ENCODE results near the gene THRA. TPM values are rescaled to one million over a fixed set of nuclear protein-coding genes. Genes with fewer than 3 reads are reported as not detected.

THRA gene
- polyA plus RNA-seq, 2 donors = 10.5 to 11.0 TPM

GRCh38 chr17:40091691-40092397 lies 29.1 kb downstream of the THRA start:
- Histone ChIP-seq H3K27ac (ENCODE audit: low read depth in 2 of 2, low read length in 1 of 2) (peak overlapping the region; percentile 26 to 57), H3K4me1 (ENCODE audit: control insufficient read depth in 2 of 2, insufficient read depth in 2 of 2, low read length in 1 of 2) (peaks cover 10 to 18% of the 10 kb centered on the region in 2 donors), H3K36me3 (ENCODE audit: control insufficient read depth in 2 of 2, insufficient read depth in 2 of 2, low read length in 1 of 2) (peaks cover 29 to 60% of the 10 kb centered on the region in 2 donors), H3K27me3 (ENCODE audit: control insufficient read depth in 1 of 2, insufficient read depth in 2 of 2, low read length in 2 of 2) (no peaks in the 10 kb centered on the region), H3K9me3 (ENCODE audit: control insufficient read depth in 2 of 2, insufficient read depth in 1 of 2, low read depth in 1 of 2, low read length in 1 of 2) (no peaks in the 10 kb centered on the region), H3K4me3 (ENCODE audit: low read depth in 1 of 2, low read length in 2 of 2) (no peak overlapping the region)
- 53 to 57% methylated on average over 17 to 18 of the region's 18 CpGs for WGBS, 2 donors

- Histone ChIP-seq H3K27me3 (ENCODE audit: control insufficient read depth in 1 of 2, insufficient read depth in 2 of 2, low read length in 2 of 2) (no peaks in the 10 kb centered on the region), H3K4me3 (ENCODE audit: low read depth in 1 of 2, low read length in 2 of 2) (no peak overlapping the region), H3K27ac (ENCODE audit: low read depth in 2 of 2, low read length in 1 of 2) (no peak overlapping the region), H3K36me3 (ENCODE audit: control insufficient read depth in 2 of 2, insufficient read depth in 2 of 2, low read length in 1 of 2) (peaks cover 26 to 58% of the 10 kb centered on the region in 2 donors), H3K4me1 (ENCODE audit: control insufficient read depth in 2 of 2, insufficient read depth in 2 of 2, low read length in 1 of 2) (peaks cover 13 to 23% of the 10 kb centered on the region in 2 donors), H3K9me3 (ENCODE audit: control insufficient read depth in 2 of 2, insufficient read depth in 1 of 2, low read depth in 1 of 2, low read length in 1 of 2) (no peaks in the 10 kb centered on the region)
- WGBS, 2 donors = 36 to 40% methylated on average over 3 of the region's 3 CpGs
Measured at GRCh38 chr17:40092581-40092980, 29.8 kb downstream of the THRA start.

GRCh38 chr17:40093005-40093579 lies 30.3 kb downstream of the THRA start:
- 73 to 75% methylated on average over 29 of the region's 29 CpGs for WGBS, 2 donors
- Histone ChIP-seq H3K4me1 (ENCODE audit: control insufficient read depth in 2 of 2, insufficient read depth in 2 of 2, low read length in 1 of 2) (peaks cover 13 to 26% of the 10 kb centered on the region in 2 donors), H3K27me3 (ENCODE audit: control insufficient read depth in 1 of 2, insufficient read depth in 2 of 2, low read length in 2 of 2) (no peaks in the 10 kb centered on the region), H3K36me3 (ENCODE audit: control insufficient read depth in 2 of 2, insufficient read depth in 2 of 2, low read length in 1 of 2) (peaks cover 25 to 54% of the 10 kb centered on the region in 2 donors), H3K4me3 (ENCODE audit: low read depth in 1 of 2, low read length in 2 of 2) (no peak overlapping the region), H3K27ac (ENCODE audit: low read depth in 2 of 2, low read length in 1 of 2) (peak overlapping the region; percentile 46 to 100), H3K9me3 (ENCODE audit: control insufficient read depth in 2 of 2, insufficient read depth in 1 of 2, low read depth in 1 of 2, low read length in 1 of 2) (no peaks in the 10 kb centered on the region)

GRCh38 chr17:40093580-40094201 lies 30.9 kb downstream of the THRA start:
- Histone ChIP-seq H3K27me3 (ENCODE audit: control insufficient read depth in 1 of 2, insufficient read depth in 2 of 2, low read length in 2 of 2) (no peaks in the 10 kb centered on the region), H3K36me3 (ENCODE audit: control insufficient read depth in 2 of 2, insufficient read depth in 2 of 2, low read length in 1 of 2) (peaks cover 20 to 49% of the 10 kb centered on the region in 2 donors), H3K9me3 (ENCODE audit: control insufficient read depth in 2 of 2, insufficient read depth in 1 of 2, low read depth in 1 of 2, low read length in 1 of 2) (no peaks in the 10 kb centered on the region), H3K4me3 (ENCODE audit: low read depth in 1 of 2, low read length in 2 of 2) (no peak overlapping the region), H3K27ac (ENCODE audit: low read depth in 2 of 2, low read length in 1 of 2) (peak overlapping the region; percentile 46 to 100), H3K4me1 (ENCODE audit: control insufficient read depth in 2 of 2, insufficient read depth in 2 of 2, low read length in 1 of 2) (peaks cover 13 to 31% of the 10 kb centered on the region in 2 donors)
- WGBS, 2 donors = 45 to 55% methylated on average over 16 of the region's 16 CpGs

GRCh38 chr17:40094874-40095273 lies 32.1 kb downstream of the THRA start:
- WGBS, 2 donors = 80 to 83% methylated on average over 14 of the region's 14 CpGs
- Histone ChIP-seq H3K36me3 (ENCODE audit: control insufficient read depth in 2 of 2, insufficient read depth in 2 of 2, low read length in 1 of 2) (peaks cover 20 to 40% of the 10 kb centered on the region in 2 donors), H3K27ac (ENCODE audit: low read depth in 2 of 2, low read length in 1 of 2) (peak overlapping the region; percentile 39 to 100), H3K27me3 (ENCODE audit: control insufficient read depth in 1 of 2, insufficient read depth in 2 of 2, low read length in 2 of 2) (no peaks in the 10 kb centered on the region), H3K4me3 (ENCODE audit: low read depth in 1 of 2, low read length in 2 of 2) (no peak overlapping the region), H3K9me3 (ENCODE audit: control insufficient read depth in 2 of 2, insufficient read depth in 1 of 2, low read depth in 1 of 2, low read length in 1 of 2) (no peaks in the 10 kb centered on the region), H3K4me1 (ENCODE audit: control insufficient read depth in 2 of 2, insufficient read depth in 2 of 2, low read length in 1 of 2) (peaks cover 13 to 31% of the 10 kb centered on the region in 2 donors)

- H3K36me3 ChIP-seq (ENCODE audit: control insufficient read depth in 2 of 2, insufficient read depth in 2 of 2, low read length in 1 of 2) = peaks cover 20 to 40% of the 10 kb centered on the region in 2 donors
- 60 to 64% methylated on average over 17 of the region's 17 CpGs for WGBS, 2 donors
Measured at GRCh38 chr17:40095351-40095943, 32.7 kb downstream of the THRA start.

GRCh38 chr17:40095944-40096791 lies 33.4 kb downstream of the THRA start:
- Histone ChIP-seq H3K4me1 (ENCODE audit: control insufficient read depth in 2 of 2, insufficient read depth in 2 of 2, low read length in 1 of 2) (peaks cover 13 to 31% of the 10 kb centered on the region in 2 donors), H3K27me3 (ENCODE audit: control insufficient read depth in 1 of 2, insufficient read depth in 2 of 2, low read length in 2 of 2) (no peaks in the 10 kb centered on the region), H3K4me3 (ENCODE audit: low read depth in 1 of 2, low read length in 2 of 2) (peak overlapping the region; percentile 2 to 32), H3K36me3 (ENCODE audit: control insufficient read depth in 2 of 2, insufficient read depth in 2 of 2, low read length in 1 of 2) (peaks cover 20 to 38% of the 10 kb centered on the region in 2 donors), H3K9me3 (ENCODE audit: control insufficient read depth in 2 of 2, insufficient read depth in 1 of 2, low read depth in 1 of 2, low read length in 1 of 2) (no peaks in the 10 kb centered on the region), H3K27ac (ENCODE audit: low read depth in 2 of 2, low read length in 1 of 2) (peak overlapping the region; percentile 96 to 100)
- 37 to 46% methylated on average over 23 of the region's 23 CpGs for WGBS, 2 donors

More at GRCh38 chr17:40095351-40095943, 32.7 kb downstream of the THRA start:
- Histone ChIP-seq H3K27me3 (ENCODE audit: control insufficient read depth in 1 of 2, insufficient read depth in 2 of 2, low read length in 2 of 2) (no peaks in the 10 kb centered on the region), H3K27ac (ENCODE audit: low read depth in 2 of 2, low read length in 1 of 2) (peak overlapping the region; percentile 39 to 100), H3K4me3 (ENCODE audit: low read depth in 1 of 2, low read length in 2 of 2) (no peak overlapping the region), H3K9me3 (ENCODE audit: control insufficient read depth in 2 of 2, insufficient read depth in 1 of 2, low read depth in 1 of 2, low read length in 1 of 2) (no peaks in the 10 kb centered on the region), H3K4me1 (ENCODE audit: control insufficient read depth in 2 of 2, insufficient read depth in 2 of 2, low read length in 1 of 2) (peaks cover 13 to 31% of the 10 kb centered on the region in 2 donors)

- 75 to 86% methylated on average over 10 of the region's 10 CpGs for WGBS, 2 donors
- H3K27ac ChIP-seq (ENCODE audit: low read depth in 2 of 2, low read length in 1 of 2) = peak overlapping the region; percentile 96 to 100
- H3K4me1 ChIP-seq (ENCODE audit: control insufficient read depth in 2 of 2, insufficient read depth in 2 of 2, low read length in 1 of 2) = peaks cover 10 to 32% of the 10 kb centered on the region in 2 donors
- H3K9me3 ChIP-seq (ENCODE audit: control insufficient read depth in 2 of 2, insufficient read depth in 1 of 2, low read depth in 1 of 2, low read length in 1 of 2) = no peaks in the 10 kb centered on the region
- H3K4me3 ChIP-seq (ENCODE audit: low read depth in 1 of 2, low read length in 2 of 2) = peak overlapping the region; percentile 2 to 32
- H3K36me3 ChIP-seq (ENCODE audit: control insufficient read depth in 2 of 2, insufficient read depth in 2 of 2, low read length in 1 of 2) = peaks cover 20 to 38% of the 10 kb centered on the region in 2 donors
- no peaks in the 10 kb centered on the region for H3K27me3 ChIP-seq (ENCODE audit: control insufficient read depth in 1 of 2, insufficient read depth in 2 of 2, low read length in 2 of 2)
Measured at GRCh38 chr17:40097087-40097486, 34.3 kb downstream of the THRA start.
